GM10248 (cell line): ENCODE measurements around the gene SSR2.

ENCODE experiments used
- CTCF ChIA-PET: fragments of 300-600 bp; sonication (Branson Sonifier 250); formaldehyde crosslinking; extraction: SDS; loops from one replicate; lab custom pipeline; 2021; ENCODE audit warnings: antibody characterized with exemption; lab: Yijun Ruan, JAX
- POLR2A ChIA-PET: fragments of 350-650 bp; sonication (Branson Sonifier 250); formaldehyde crosslinking; extraction: SDS; loops from one replicate; lab custom pipeline; 2020; ENCODE audit warnings: antibody characterized with exemption; lab: Yijun Ruan, JAX
- DNase-seq: peaks from one replicate; pipeline ENCODE4 v3.0.0; 2012; ENCODE audit errors: extremely low spot score
- TF ChIP-seq, protein P1 (sequence below): IDR thresholded peaks from 2 replicates; pipeline ENCODE4 v1.5.1; 2012; ENCODE audit warnings: mild to moderate bottlenecking, low read depth; ENCODE audit errors: extremely low read depth, missing control alignments, control extremely low read depth

SSR2 gene

DNA sequence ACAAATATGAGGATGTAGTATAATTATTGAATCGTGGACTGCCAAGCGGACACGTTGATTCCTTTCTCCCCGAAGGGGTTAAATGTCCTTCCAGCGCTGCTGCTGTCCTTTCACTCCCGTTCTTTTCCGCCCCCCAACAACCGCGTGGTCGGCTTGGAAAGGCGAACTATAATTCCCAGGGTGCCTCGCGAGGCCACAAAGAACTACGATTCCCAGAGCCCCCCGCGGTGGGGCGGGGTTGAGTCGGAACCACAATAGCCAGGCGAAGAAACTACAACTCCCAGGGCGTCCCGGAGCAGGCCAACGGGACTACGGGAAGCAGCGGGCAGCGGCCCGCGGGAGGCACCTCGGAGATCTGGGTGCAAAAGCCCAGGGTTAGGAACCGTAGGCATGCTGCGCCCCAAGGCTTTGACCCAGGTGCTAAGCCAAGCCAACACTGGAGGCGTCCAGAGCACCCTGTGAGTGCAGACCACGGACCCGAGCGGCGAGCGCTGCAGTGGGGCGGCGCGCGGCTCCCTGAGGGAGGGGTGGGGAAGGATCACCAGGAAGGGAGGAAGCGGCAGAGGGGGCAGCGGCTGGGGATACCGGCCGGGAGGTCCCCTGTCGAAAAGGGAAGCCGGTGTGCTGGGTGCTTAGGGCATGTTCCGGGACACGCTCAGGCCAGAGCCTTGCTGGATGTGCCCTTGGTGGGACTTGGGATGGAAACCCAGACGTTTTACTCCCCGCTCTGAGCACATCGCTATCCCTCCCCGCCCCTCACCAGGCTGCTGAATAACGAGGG, 33.9 kb upstream of the SSR2 start, which contains the start of gene LAMTOR2:
Gene LAMTOR2 (plus strand): TSS at position 283 of the 781 bp plus-strand sequence. CDS start 108 bp downstream, at position 391.
- TF ChIP-seq, protein P1, sequence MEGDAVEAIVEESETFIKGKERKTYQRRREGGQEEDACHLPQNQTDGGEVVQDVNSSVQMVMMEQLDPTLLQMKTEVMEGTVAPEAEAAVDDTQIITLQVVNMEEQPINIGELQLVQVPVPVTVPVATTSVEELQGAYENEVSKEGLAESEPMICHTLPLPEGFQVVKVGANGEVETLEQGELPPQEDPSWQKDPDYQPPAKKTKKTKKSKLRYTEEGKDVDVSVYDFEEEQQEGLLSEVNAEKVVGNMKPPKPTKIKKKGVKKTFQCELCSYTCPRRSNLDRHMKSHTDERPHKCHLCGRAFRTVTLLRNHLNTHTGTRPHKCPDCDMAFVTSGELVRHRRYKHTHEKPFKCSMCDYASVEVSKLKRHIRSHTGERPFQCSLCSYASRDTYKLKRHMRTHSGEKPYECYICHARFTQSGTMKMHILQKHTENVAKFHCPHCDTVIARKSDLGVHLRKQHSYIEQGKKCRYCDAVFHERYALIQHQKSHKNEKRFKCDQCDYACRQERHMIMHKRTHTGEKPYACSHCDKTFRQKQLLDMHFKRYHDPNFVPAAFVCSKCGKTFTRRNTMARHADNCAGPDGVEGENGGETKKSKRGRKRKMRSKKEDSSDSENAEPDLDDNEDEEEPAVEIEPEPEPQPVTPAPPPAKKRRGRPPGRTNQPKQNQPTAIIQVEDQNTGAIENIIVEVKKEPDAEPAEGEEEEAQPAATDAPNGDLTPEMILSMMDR, result no peak
- peak; percentile 94 for DNase-seq
- ChIA-PET CTCF (interaction anchor here (1.5 to 2.4 kb wide), 4 partner anchors 11 to 34 kb away, joined by 4 to 17 read pairs (median 6); partner anchors contain the start of gene SSR2), POLR2A (no interaction called here)

DNA sequence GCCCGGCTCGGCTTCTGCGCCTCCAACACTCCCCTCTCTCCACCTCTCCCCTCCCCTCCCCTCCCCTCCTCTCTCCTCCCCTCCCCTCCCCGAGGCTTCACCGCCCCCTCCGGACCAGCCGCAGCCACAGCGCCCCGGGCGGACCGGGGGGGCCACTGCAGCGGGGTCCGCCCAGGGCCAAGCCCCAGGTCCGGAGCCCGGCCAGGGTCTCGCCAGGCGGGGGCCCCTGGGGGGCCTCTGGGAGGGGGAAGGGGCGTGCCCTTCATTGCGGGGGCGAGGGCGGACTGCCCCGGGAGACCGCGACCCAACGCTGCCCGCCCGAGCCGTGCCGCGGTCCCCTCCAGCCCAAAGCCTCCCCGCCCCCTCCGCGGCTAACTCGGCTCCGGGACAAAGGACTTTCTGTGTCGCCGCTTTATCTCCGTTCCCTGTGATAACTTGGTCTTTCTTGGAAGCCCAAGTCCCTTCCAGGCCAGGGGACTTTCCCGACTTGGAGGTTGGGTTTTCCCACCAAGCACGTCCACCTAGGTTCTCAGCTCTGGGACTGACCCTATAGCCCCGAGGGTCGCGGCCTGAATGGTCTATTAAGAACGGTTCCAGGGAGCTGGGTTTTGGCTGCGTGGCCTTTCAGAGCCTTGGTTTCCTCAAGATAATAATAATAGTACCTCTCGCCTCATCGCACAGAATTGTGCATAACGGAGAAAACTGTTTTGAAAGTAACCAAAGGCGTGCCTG, 33.2 kb upstream of the SSR2 start, which contains the start of gene UBQLN4:
Gene UBQLN4 (minus strand): TSS at position 31 of the 732 bp plus-strand sequence. CDS start 97 bp downstream, outside the sequence.
- peak; percentile 94 for DNase-seq
- CTCF ChIA-PET, result interaction anchor here (0.9 to 2.4 kb wide), 9 partner anchors 10 to 113 kb away, joined by 3 to 17 read pairs (median 5); partner anchors contain the start of gene SSR2
- POLR2A ChIA-PET, result no interaction called here
- TF ChIP-seq, protein P1, result peak; percentile 70

DNA sequence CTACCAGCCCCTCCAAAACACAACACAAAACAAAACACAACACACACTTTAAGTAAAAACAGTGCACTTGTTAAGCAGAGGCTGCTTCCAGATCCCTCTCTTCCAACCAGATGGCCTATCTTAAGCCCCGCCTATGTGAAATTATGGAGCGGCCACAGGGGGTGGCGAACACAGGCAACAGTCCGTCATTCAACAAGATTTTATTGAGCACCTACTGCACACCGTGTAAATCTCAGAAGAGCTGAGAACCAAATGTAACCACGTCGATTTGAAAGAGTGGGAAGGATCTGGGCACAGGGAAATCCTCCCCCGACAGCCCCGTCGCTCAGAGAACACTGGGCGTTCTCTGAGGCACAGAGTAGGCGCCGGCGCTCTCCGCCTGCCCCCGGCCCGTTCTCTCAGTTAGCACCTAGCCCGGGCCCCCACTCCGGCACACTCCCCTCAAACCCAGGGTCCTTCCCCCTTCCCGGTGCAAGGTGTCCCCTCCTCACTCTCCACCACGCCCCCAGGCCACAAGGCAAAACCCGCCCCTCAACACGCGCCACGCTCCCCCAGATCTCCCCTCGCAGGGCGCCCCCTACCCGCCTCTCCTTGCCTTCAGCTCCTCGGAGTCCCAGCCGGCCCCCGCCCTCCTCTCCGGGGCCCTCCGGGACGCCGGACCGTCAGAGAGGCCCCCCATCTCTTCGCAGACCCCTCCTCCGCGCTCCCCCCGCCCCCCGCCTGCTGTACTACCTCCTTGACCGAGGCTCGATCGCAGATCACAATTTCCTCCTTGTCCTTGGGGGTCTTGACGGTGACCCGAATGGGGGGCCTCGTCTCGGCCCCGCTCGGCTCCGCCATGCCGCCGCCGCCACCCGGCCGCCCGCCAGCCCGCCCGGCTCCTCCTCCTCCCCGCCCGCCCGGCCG, 32.4 kb upstream of the SSR2 start:
- POLR2A ChIA-PET, result interaction anchor here (0.5 kb wide), 1 partner anchor 165 kb away, joined by 6 read pairs; no protein-coding TSS in a partner anchor
- peak; percentile 79 for DNase-seq
- TF ChIP-seq, protein P1, result peak; percentile 55
- CTCF ChIA-PET, result interaction anchor here (0.9 to 2.4 kb wide), 10 partner anchors 9 to 113 kb away, joined by 3 to 17 read pairs (median 4); partner anchors contain the start of gene SSR2

DNA sequence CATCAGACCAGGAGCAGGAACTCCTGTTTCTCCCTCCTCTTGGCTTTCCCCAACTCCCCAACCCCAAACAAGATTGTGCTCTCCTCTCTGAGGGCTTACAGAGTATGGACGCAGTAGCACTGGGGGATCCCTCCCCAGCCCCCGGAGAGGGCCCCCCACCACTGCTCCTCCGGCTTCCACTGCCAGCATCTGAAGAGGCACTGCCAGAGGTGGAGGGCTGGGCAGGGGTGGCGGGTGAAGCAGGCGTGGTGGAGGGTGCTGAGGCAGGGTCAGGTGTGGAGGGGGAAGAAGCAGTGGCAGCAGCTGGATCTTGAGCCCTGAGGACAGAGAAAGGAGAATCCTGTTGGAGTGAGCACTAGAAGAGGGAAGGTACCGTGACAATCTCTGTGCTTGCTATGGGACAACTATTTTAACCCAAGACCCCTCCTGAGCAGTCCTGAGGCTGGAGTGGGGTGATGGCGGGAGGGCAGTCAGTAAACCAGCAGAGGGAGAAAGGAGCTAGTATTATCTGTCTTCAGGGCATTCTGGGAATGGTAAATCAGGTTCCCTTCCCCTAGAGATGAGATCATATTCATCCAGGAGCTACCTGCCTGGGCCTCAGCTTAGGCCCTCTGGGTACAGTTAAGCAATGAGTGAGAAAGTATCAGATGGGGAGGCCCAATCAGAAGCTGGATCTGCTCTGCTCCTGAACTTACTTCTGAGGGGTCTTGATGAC, 30.4 kb upstream of the SSR2 start:
- DNase-seq, result no peak
- ChIA-PET POLR2A (no interaction called here), CTCF (interaction anchor here (1.1 to 3.2 kb wide), 6 partner anchors 12 to 62 kb away, joined by 3 to 12 read pairs (median 3); no protein-coding TSS in a partner anchor)
- TF ChIP-seq, protein P1, result no peak

DNA sequence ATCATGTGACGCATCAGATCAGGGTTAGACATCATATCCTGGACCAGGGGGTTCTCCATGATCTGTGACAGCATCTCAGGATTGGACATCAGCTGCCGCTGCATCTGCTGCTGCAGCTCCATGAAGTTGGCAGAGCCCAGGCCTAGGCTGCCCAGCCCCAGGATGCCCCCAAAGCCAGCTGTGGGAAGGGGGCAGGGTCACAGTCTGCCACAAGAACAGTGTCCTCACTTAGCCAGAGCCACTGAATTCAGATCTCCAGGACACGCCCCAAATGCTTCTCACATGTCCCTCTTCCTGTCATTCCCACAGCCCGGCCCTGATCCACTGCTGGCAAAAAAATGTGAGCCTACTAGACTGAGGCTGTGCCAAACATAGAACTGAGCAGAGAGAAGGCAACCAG, 29.6 kb upstream of the SSR2 start:
- ChIA-PET POLR2A (no interaction called here), CTCF (interaction anchor here (0.8 to 3.2 kb wide), 4 partner anchors 16 to 61 kb away, joined by 3 to 12 read pairs (median 4); no protein-coding TSS in a partner anchor)
- no peak for DNase-seq
- TF ChIP-seq, protein P1, result no peak
